Loucy (cell line): Measurements from ENCODE around the gene PLEKHO2.

Experiments used
- H2AFZ ChIP-seq: fragments of 200-600 bp; sonication (generic); 2 replicates; pipeline ENCODE4 v1.6.0; 2016; ENCODE audit warnings: antibody characterized with exemption, mild to moderate bottlenecking, low read length, moderate library complexity
- H3F3A ChIP-seq: fragments of 200-600 bp; 2 replicates; pipeline ENCODE4 v1.6.0; 2016; ENCODE audit warnings: antibody characterized with exemption, low read depth, mild to moderate bottlenecking
- H3K27me3 ChIP-seq: fragments of 200-600 bp; sonication (generic); 2 replicates; pipeline ENCODE4 v1.6.1; 2014; ENCODE audit warnings: low read length, mild to moderate bottlenecking; ENCODE audit not compliant: insufficient read depth, poor library complexity, severe bottlenecking
- H3K36me3 ChIP-seq: fragments of 200-600 bp; sonication (generic); 2 replicates; pipeline ENCODE4 v1.6.1; 2016; ENCODE audit warnings: low read length; ENCODE audit not compliant: insufficient read depth
- H3K4me1 ChIP-seq: fragments of 200-600 bp; sonication (generic); 2 replicates; pipeline ENCODE4 v1.5.1; 2014; ENCODE audit warnings: low read length, mild to moderate bottlenecking; ENCODE audit not compliant: insufficient read depth, poor library complexity, severe bottlenecking
- H3K4me2 ChIP-seq: fragments of 200-600 bp; sonication (generic); 2 replicates; pipeline ENCODE4 v1.6.0; 2014; ENCODE audit warnings: antibody characterized with exemption, low read length, low read depth, mild to moderate bottlenecking; ENCODE audit not compliant: poor library complexity, severe bottlenecking
- H3K4me3 ChIP-seq: fragments of 200-600 bp; sonication (generic); 2 replicates; pipeline ENCODE4 v1.5.1; 2014; ENCODE audit warnings: low read length, mild to moderate bottlenecking, mixed read lengths; ENCODE audit not compliant: poor library complexity, severe bottlenecking
- H3K79me2 ChIP-seq: fragments of 200-600 bp; sonication (generic); 2 replicates; pipeline ENCODE4 v1.6.1; 2014; ENCODE audit warnings: low read length; ENCODE audit not compliant: insufficient read depth
- H3K9ac ChIP-seq: fragments of 200-600 bp; sonication (generic); 2 replicates; pipeline ENCODE4 v1.6.0; 2014; ENCODE audit warnings: mild to moderate bottlenecking, low read depth, low read length, moderate library complexity; ENCODE audit not compliant: poor library complexity, severe bottlenecking
- H3K9me2 ChIP-seq: fragments of 200-600 bp; sonication (generic); replicated peaks from 2 replicates; pipeline ENCODE4 v1.6.1; 2016; ENCODE audit warnings: low read depth, low read length, mixed read lengths
- H3K9me3 ChIP-seq: fragments of 200-600 bp; sonication (generic); 2 replicates; pipeline ENCODE4 v1.6.1; 2014; ENCODE audit warnings: mild to moderate bottlenecking, antibody characterized with exemption, low read length, low read depth; ENCODE audit not compliant: insufficient read depth
- H4K20me1 ChIP-seq: fragments of 200-600 bp; sonication (generic); 2 replicates; pipeline ENCODE4 v1.6.0; 2014; ENCODE audit warnings: antibody characterized with exemption, low read length, mild to moderate bottlenecking; ENCODE audit not compliant: insufficient read depth, poor library complexity, severe bottlenecking
- CTCF ChIP-seq: fragments of 200-600 bp; sonication (generic); conservative IDR thresholded peaks from 2 replicates; pipeline ENCODE4 v1.5.1; 2014; ENCODE audit warnings: mild to moderate bottlenecking, antibody characterized with exemption, low read length
- EZH2phosphoT487 ChIP-seq: fragments of 200-600 bp; IDR thresholded peaks from 2 replicates; pipeline ENCODE4 v1.6.1; 2018; ENCODE audit warnings: antibody characterized with exemption, mild to moderate bottlenecking, moderate library complexity, borderline replicate concordance

Gene PLEKHO2

GRCh38 chr15:64903326-64903950, 61.7 kb downstream of the PLEKHO2 start:
- H3K9me3 ChIP-seq, result no peaks in the 10 kb centered on the region
- no peak overlapping the region for H3K4me3 ChIP-seq
- H3K9me2 ChIP-seq, result no peaks in the 10 kb centered on the region
- TF ChIP-seq EZH2phosphoT487 (no peak), CTCF (no peak)
- no peak overlapping the region for H2AFZ ChIP-seq
- no peaks in the 10 kb centered on the region for H3K79me2 ChIP-seq
- no peaks in the 10 kb centered on the region for H4K20me1 ChIP-seq
- no peak overlapping the region for H3K4me2 ChIP-seq
- peaks cover 12% of the 10 kb centered on the region for H3K4me1 ChIP-seq
- no peak overlapping the region for H3K9ac ChIP-seq
- no peaks in the 10 kb centered on the region for H3K36me3 ChIP-seq
- no peaks in the 10 kb centered on the region for H3F3A ChIP-seq
- no peaks in the 10 kb centered on the region for H3K27me3 ChIP-seq

- Histone ChIP-seq H3K79me2 (no peaks in the 10 kb centered on the region), H3K36me3 (no peaks in the 10 kb centered on the region), H3K27me3 (no peaks in the 10 kb centered on the region), H3K9me2 (no peaks in the 10 kb centered on the region), H3K4me3 (no peak overlapping the region), H3K9ac (no peak overlapping the region), H3K4me1 (peaks cover 12% of the 10 kb centered on the region), H2AFZ (no peak overlapping the region), H3F3A (no peaks in the 10 kb centered on the region), H4K20me1 (no peaks in the 10 kb centered on the region), H3K4me2 (no peak overlapping the region), H3K9me3 (no peaks in the 10 kb centered on the region)
- TF ChIP-seq CTCF, result no peak
- no peak for TF ChIP-seq EZH2phosphoT487
These were observed 62.5 kb downstream of the PLEKHO2 start for GRCh38 chr15:64904189-64904588.

- peaks cover 12% of the 10 kb centered on the region for H3K4me1 ChIP-seq
- peak overlapping the region; percentile 66 for H3K4me3 ChIP-seq
- TF ChIP-seq CTCF (peak; percentile 85), EZH2phosphoT487 (no peak)
- peak overlapping the region; percentile 62 for H3K9ac ChIP-seq
- H2AFZ ChIP-seq, result peak overlapping the region; percentile 96
- H3K9me2 ChIP-seq, result no peaks in the 10 kb centered on the region
- no peaks in the 10 kb centered on the region for H3K36me3 ChIP-seq
- peak overlapping the region; percentile 87 for H3K4me2 ChIP-seq
- H3K79me2 ChIP-seq, result no peaks in the 10 kb centered on the region
- no peaks in the 10 kb centered on the region for H4K20me1 ChIP-seq
- H3F3A ChIP-seq, result no peaks in the 10 kb centered on the region
- no peaks in the 10 kb centered on the region for H3K9me3 ChIP-seq
- H3K27me3 ChIP-seq, result no peaks in the 10 kb centered on the region
These were observed 63.6 kb downstream of the PLEKHO2 start for GRCh38 chr15:64905119-64905831.
